ENCODE data around the gene PLXNA4.

DNA sequence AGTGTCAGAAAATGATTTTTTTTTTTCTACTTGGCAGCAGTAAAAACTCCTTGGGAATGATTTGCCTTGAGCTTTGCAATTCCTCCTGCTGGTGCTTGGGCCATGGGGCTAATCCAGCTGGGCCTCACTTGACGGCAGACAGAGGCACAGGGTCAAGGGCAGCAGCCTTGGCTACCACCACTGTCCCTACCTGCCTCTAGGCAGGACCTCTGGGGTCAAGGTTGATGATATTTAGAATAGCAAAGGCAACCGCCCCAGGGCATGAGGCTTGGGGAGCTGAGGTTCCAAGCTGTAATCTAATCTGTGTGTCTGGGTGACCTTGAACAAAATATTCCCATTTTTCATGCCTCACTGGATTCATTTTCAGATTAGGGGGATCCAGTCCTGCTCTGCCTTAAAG lies 327.4 kb downstream of the PLXNA4 start:
- TF ChIP-seq, protein P1, sequence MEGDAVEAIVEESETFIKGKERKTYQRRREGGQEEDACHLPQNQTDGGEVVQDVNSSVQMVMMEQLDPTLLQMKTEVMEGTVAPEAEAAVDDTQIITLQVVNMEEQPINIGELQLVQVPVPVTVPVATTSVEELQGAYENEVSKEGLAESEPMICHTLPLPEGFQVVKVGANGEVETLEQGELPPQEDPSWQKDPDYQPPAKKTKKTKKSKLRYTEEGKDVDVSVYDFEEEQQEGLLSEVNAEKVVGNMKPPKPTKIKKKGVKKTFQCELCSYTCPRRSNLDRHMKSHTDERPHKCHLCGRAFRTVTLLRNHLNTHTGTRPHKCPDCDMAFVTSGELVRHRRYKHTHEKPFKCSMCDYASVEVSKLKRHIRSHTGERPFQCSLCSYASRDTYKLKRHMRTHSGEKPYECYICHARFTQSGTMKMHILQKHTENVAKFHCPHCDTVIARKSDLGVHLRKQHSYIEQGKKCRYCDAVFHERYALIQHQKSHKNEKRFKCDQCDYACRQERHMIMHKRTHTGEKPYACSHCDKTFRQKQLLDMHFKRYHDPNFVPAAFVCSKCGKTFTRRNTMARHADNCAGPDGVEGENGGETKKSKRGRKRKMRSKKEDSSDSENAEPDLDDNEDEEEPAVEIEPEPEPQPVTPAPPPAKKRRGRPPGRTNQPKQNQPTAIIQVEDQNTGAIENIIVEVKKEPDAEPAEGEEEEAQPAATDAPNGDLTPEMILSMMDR (IDR thresholded peaks at IDR 0.05): no peak
- TF ChIP-seq POLR2AphosphoS5 (IDR thresholded peaks at IDR 0.05): no peak
- no peak for TF ChIP-seq POLR2A (IDR thresholded peaks at IDR 0.05)

Data from gastroesophageal sphincter (tissue), 3 donors.